Measurements from ENCODE around the gene EMSY. TPM values are rescaled to one million over a fixed set of nuclear protein-coding genes. Genes with fewer than 3 reads are reported as not detected.

The EMSY gene
- total and polyA plus RNA-seq, 9 of the 15 experiments (the other 6 are each of a cell fraction or from before 2014, with no cell fraction given): 12.7 to 25.4 (median 17.9) TPM

DNA sequence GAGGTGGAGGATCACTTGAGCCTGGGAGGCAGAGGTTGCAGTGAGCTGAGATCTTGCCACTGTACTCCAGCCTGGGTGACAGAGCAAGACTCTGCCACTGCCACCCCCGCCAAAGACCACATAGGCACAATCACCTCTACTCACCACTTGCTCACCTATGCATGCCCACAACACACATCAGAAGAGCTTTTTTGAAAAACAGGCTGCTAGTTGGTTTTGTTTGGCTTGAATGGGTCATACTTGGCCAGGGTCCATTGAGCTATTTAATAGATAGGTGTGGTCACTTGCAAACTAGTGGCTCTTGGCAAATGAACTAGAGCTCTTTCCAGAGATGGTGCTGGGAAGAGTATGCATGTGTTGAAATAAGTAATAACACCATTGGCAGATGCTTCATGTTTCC lies 80.1 kb downstream of the EMSY start:
- no peaks in the 10 kb centered on the region for H3K9me1 ChIP-seq (ENCODE audit: control insufficient read depth, insufficient read depth, low read length)
- no peak overlapping the region for H3K27ac ChIP-seq (ENCODE audit: extremely low read depth, low read depth, low read length)
- no peak overlapping the region for H3K9ac ChIP-seq (ENCODE audit: insufficient read depth in 1 of 2, low read depth in 2 of 2, low read length in 2 of 2)
- no peaks in the 10 kb centered on the region for H4K20me1 ChIP-seq (replicated peaks; ENCODE audit: control insufficient read depth, insufficient read depth, low read length)
- H3K4me1 ChIP-seq (replicated peaks in 1 of 2; ENCODE audit: control insufficient read depth in 2 of 2, insufficient read depth in 2 of 2, low read length in 2 of 2): no peaks in the 10 kb centered on the region
- ChIA-PET CTCF (ENCODE audit: low intra/inter-chr PET ratio) (no interaction called here), POLR2A (interaction anchor here (0.6 to 1.1 kb wide), 2 partner anchors 14 to 249 kb away, joined by 3 to 4 read pairs; no protein-coding TSS in a partner anchor)
- no peak overlapping the region for H3K4me3 ChIP-seq
- TF ChIP-seq, protein P1, sequence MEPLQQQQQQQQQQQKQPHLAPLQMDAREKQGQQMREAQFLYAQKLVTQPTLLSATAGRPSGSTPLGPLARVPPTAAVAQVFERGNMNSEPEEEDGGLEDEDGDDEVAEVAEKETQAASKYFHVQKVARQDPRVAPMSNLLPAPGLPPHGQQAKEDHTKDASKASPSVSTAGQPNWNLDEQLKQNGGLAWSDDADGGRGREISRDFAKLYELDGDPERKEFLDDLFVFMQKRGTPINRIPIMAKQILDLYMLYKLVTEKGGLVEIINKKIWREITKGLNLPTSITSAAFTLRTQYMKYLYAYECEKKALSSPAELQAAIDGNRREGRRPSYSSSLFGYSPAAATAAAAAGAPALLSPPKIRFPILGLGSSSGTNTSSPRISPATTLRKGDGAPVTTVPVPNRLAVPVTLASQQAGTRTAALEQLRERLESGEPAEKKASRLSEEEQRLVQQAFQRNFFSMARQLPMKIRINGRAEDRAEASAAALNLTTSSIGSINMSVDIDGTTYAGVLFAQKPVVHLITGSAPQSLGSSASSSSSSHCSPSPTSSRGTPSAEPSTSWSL (CRISPR knock-in tag; IDR thresholded peaks at IDR 0.05; ENCODE audit: borderline replicate concordance): no peak
- TF ChIP-seq U2AF1 (optimal IDR thresholded peaks at IDR 0.05; ENCODE audit: low read depth, low read length): no peak
- no peak for TF ChIP-seq ZNF212 (CRISPR knock-in tag; IDR thresholded peaks at IDR 0.05)
- no peak for TF ChIP-seq ZNF57 (CRISPR knock-in tag; IDR thresholded peaks at IDR 0.05)
- no peak for TF ChIP-seq ELK3 (CRISPR knock-in tag; IDR thresholded peaks at IDR 0.05)
- no peak for TF ChIP-seq PHF20 (IDR thresholded peaks at IDR 0.05; ENCODE audit: partially characterized antibody)
- TF ChIP-seq POLR3G (IDR thresholded peaks at IDR 0.05; ENCODE audit: extremely low read depth, insufficient read length, insufficient replicate concordance): no peak
- no peak for TF ChIP-seq PHB2 (IDR thresholded peaks at IDR 0.05; ENCODE audit: low read depth)
- no peak for TF ChIP-seq TEAD1 (CRISPR knock-in tag; IDR thresholded peaks at IDR 0.05)
- TF ChIP-seq ZNF3 (CRISPR knock-in tag; IDR thresholded peaks at IDR 0.05): no peak
- TF ChIP-seq ZKSCAN8 (CRISPR knock-in tag; IDR thresholded peaks at IDR 0.05): no peak
- TF ChIP-seq ZNF311 (CRISPR knock-in tag; IDR thresholded peaks at IDR 0.05): no peak
- no peak for TF ChIP-seq HNRNPUL1 (IDR thresholded peaks at IDR 0.05; ENCODE audit: low read length)
- no peak for TF ChIP-seq ZNF324 (CRISPR knock-in tag; IDR thresholded peaks at IDR 0.05)
- no peak for TF ChIP-seq LCOR (CRISPR knock-in tag; IDR thresholded peaks at IDR 0.05)
- TF ChIP-seq, protein P2, sequence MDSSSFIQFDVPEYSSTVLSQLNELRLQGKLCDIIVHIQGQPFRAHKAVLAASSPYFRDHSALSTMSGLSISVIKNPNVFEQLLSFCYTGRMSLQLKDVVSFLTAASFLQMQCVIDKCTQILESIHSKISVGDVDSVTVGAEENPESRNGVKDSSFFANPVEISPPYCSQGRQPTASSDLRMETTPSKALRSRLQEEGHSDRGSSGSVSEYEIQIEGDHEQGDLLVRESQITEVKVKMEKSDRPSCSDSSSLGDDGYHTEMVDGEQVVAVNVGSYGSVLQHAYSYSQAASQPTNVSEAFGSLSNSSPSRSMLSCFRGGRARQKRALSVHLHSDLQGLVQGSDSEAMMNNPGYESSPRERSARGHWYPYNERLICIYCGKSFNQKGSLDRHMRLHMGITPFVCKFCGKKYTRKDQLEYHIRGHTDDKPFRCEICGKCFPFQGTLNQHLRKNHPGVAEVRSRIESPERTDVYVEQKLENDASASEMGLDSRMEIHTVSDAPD (CRISPR knock-in tag; IDR thresholded peaks at IDR 0.05): no peak
- H2AFZ ChIP-seq (ENCODE audit: low read depth, low read length): no peak overlapping the region
- DNase-seq (ENCODE audit: extremely low read depth in 1 of 4, low spot score in 3 of 4) (no peak), FAIRE-seq (no peak), ATAC-seq (no peak)
- H3K4me2 ChIP-seq (ENCODE audit: insufficient read depth, low read length): no peak overlapping the region
- H3K9me3 ChIP-seq (replicated peaks; ENCODE audit: control insufficient read depth, insufficient read depth, low read depth, low read length): no peaks in the 10 kb centered on the region
- H3K79me2 ChIP-seq (ENCODE audit: control insufficient read depth, insufficient read depth, low read length): no peaks in the 10 kb centered on the region
- no TSS peak for BruUV-seq (replicated peaks)
- peaks cover 55% of the 10 kb centered on the region for H3K36me3 ChIP-seq (ENCODE audit: control insufficient read depth, insufficient read depth, low read length)
- intact Hi-C loops (cut with micrococcal nuclease): no loop called here
- 100% methylated on average over 1 of the region's 1 CpG for WGBS (ENCODE audit: insufficient coverage, low coverage, missing lambda C conversion rate)
- H3K27me3 ChIP-seq (ENCODE audit: control insufficient read depth in 2 of 2, insufficient read depth in 2 of 2, low read length in 2 of 2): no peaks in the 10 kb centered on the region
- in situ Hi-C loops (cut with MboI): no loop called here

Data from K562 (cell line).